Hepatic stellate cell (primary cell): ENCODE results near the gene FRMD1.

Experiments
- DNase-seq: peaks from one replicate; pipeline ENCODE4 v3.0.0; 2011; ENCODE audit warnings: low spot score

The FRMD1 gene

DNA sequence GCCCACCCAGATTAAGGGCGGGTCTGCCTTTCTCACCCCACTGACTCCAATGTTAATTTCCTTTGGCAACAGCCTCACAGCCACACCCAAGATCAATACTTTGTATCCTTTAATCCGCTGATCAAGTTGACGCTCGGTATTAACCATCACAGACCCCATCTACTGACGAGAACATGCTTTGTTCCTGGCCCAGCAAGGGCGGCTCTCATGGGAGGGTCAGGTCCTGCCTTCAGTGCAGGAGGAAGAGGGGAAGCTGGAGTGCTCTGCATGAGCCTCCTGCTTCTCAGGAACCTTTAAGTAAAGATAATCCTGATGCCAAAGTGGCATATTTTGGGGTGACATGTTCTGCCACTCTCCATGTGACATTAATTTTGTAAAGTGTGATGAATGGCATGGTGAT is 73.2 kb downstream of the FRMD1 start:
- DNase-seq = no peak

DNA sequence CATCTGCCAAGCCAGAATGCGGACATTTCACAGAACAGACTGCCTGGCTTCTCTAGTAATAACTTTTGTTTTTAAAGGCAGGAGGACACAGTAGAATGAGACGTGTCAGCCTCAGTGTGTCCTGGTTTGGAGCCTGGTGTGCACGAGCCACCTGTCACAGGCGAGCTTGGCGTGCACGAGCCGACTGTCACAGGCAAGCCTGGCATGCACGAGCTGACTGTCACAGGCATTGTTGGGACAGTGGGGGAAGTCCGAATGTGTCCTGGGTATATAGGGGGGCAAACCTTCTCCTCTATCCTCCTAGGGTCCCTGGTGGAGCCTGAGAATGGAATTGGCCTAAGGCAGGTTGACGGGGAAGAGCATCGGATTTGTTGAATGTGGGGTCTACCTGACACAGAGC is 74.1 kb downstream of the FRMD1 start:
- DNase-seq = no peak

- DNase-seq = no peak
Measured at GRCh38 chr6:168004023-168004422, 75.0 kb downstream of the FRMD1 start.
